Transverse colon (tissue), 4 donors: ENCODE results near the gene TCF20. TPM values are rescaled to one million over a fixed set of nuclear protein-coding genes. Genes with fewer than 3 reads are reported as not detected.

Source experiments
- DNase-seq: peaks from one replicate; pipeline ENCODE4 v3.0.0-alpha.2; 2019
- H3K27ac ChIP-seq, 4 donors: fragments of 200-600 bp; sonication (generic); 2 replicates each; pipeline ENCODE4 v1.5.1; 2016 to 2018; ENCODE audit warnings: inconsistent platforms in 4 of 4
- H3K27me3 ChIP-seq: fragments of 200-600 bp; sonication (generic); 2 replicates; pipeline ENCODE4 v1.5.1; 2017; ENCODE audit warnings: inconsistent platforms
- H3K36me3 ChIP-seq, 4 donors: fragments of 200-600 bp; sonication (generic); 2 replicates each; pipeline ENCODE4 v1.5.1; 2017 to 2019; ENCODE audit warnings: inconsistent platforms in 4 of 4
- H3K4me1 ChIP-seq, 4 donors: fragments of 200-600 bp; sonication (generic); 2 replicates each; pipeline ENCODE4 v1.5.1; 2017 to 2020; ENCODE audit warnings: inconsistent platforms in 4 of 4
- H3K4me3 ChIP-seq, 4 donors: fragments of 200-600 bp; sonication (generic); 1 replicate in 1 of 4; 2 replicates in 3 of 4; pipeline versions ENCODE4 v1.5.1 to v1.6.1; 2017 to 2019; ENCODE audit warnings: inconsistent platforms in 4 of 4
- H3K9me3 ChIP-seq, 2 donors: fragments of 200-600 bp; sonication (generic); 2 replicates each; pipeline ENCODE4 v1.5.1; 2017 to 2019; ENCODE audit warnings: inconsistent platforms in 2 of 2
- CTCF ChIP-seq, 5 experiments: fragments of 200-600 bp in 3 of 5; fragments of 450-650 bp in 2 of 5; sonication (generic) in 3 of 5; IDR thresholded peaks; 1 replicate in 2 of 5; 2 replicates in 3 of 5; pipeline ENCODE4 v1.5.1; 2016 to 2017; ENCODE audit warnings: antibody characterized with exemption in 5 of 5, inconsistent platforms in 3 of 5, mild to moderate bottlenecking in 2 of 5, moderate library complexity in 1 of 5
- EP300 ChIP-seq: sonication (generic); formaldehyde crosslinking; IDR thresholded peaks from one replicate; pipeline ENCODE4 v1.6.1; 2017; ENCODE audit warnings: antibody characterized with exemption, low read depth
- POLR2A ChIP-seq: fragments of 450-650 bp; IDR thresholded peaks from one replicate; pipeline ENCODE4 v1.6.1; 2016; ENCODE audit warnings: antibody characterized with exemption, mild to moderate bottlenecking, moderate library complexity
- POLR2AphosphoS5 ChIP-seq, 3 donors: sonication (generic); formaldehyde crosslinking; IDR thresholded peaks; one replicate each; pipeline ENCODE4 v1.6.1; 2016; ENCODE audit warnings: antibody characterized with exemption in 3 of 3
- WGBS, 2 donors: methylation state at CpG; one replicate each; pipeline ENCODE4 v1.1.5; 2018; ENCODE audit warnings: low coverage in 1 of 2; 5-methylcytosine and 5-hydroxymethylcytosine counted together
- in situ Hi-C, 4 donors: fragments of 200-750 bp; cut with MboI; loops; one replicate each; pipeline versions ENCODE4 v1.15.0 to v1.15.1; 2017; ENCODE audit warnings: low sequenced_read_pairs in 3 of 4, low pct_ligation_motif_present in 1 of 4, low pct_unique_long_range_greater_than_20kb in 1 of 4
- intact Hi-C: fragments of 100-400 bp; cut with DNase I; formaldehyde crosslinking; loops from one replicate; pipeline ENCODE4 v1.15.1; 2023; ENCODE audit warnings: low total_unique reads
- total RNA-seq, 4 donors: library from RNA; depleted of rRNA; stranded (reverse); fragments of >200 nt; gene quantifications; one replicate each; pipeline ENCODE4 v1.1.0, GENCODE V29; 2016

TCF20 gene
- total RNA-seq, 4 donors from 2014 or later: 30.3 to 43.7 (median 42.3) TPM

- H3K27ac ChIP-seq: peak overlapping the region in 3 of 4 donors; percentile 28 to 46 (median 36)
- H3K36me3 ChIP-seq: no peaks in the 10 kb centered on the region
- intact Hi-C loops: no loop called here
- in situ Hi-C loops: no loop called here
- no peaks in the 10 kb centered on the region for H3K27me3 ChIP-seq
- WGBS, 2 donors: 48% methylated on average over 2 of the region's 2 CpGs; no CpG with 5 or more reads in 1 of the 2 donors
- no peak for TF ChIP-seq CTCF (IDR thresholded peaks at IDR 0.05)
- TF ChIP-seq POLR2A: no peak
- no peak for TF ChIP-seq POLR2AphosphoS5 (IDR thresholded peaks at IDR 0.05)
- no peak for TF ChIP-seq EP300
- no peaks in the 10 kb centered on the region for H3K9me3 ChIP-seq
- H3K4me1 ChIP-seq: peaks cover 0 to 22% (median 13%) of the 10 kb centered on the region in 4 donors
- no peak for DNase-seq
- no peak overlapping the region for H3K4me3 ChIP-seq
These were observed 1.5 kb upstream of the TCF20 start for GRCh38 chr22:42271906-42272305.

- peaks cover 0 to 22% (median 13%) of the 10 kb centered on the region in 4 donors for H3K4me1 ChIP-seq
- DNase-seq: no peak
- in situ Hi-C loops: no loop called here
- peak overlapping the region in 3 of 4 donors; percentile 78 to 98 (median 96) for H3K4me3 ChIP-seq
- no peaks in the 10 kb centered on the region for H3K36me3 ChIP-seq
- TF ChIP-seq POLR2A (no peak), POLR2AphosphoS5 (IDR thresholded peaks at IDR 0.05) (no peak), CTCF (IDR thresholded peaks at IDR 0.05) (no peak), EP300 (no peak)
- WGBS, 2 donors: 80 to 88% methylated on average over 1 to 18 of the region's 20 CpGs
- H3K27me3 ChIP-seq: no peaks in the 10 kb centered on the region
- intact Hi-C loops: no loop called here
- H3K27ac ChIP-seq: peak overlapping the region; percentile 66 to 97 (median 96)
- no peaks in the 10 kb centered on the region for H3K9me3 ChIP-seq
These were observed 849 bp upstream of the TCF20 start for GRCh38 chr22:42271191-42271813.

DNA sequence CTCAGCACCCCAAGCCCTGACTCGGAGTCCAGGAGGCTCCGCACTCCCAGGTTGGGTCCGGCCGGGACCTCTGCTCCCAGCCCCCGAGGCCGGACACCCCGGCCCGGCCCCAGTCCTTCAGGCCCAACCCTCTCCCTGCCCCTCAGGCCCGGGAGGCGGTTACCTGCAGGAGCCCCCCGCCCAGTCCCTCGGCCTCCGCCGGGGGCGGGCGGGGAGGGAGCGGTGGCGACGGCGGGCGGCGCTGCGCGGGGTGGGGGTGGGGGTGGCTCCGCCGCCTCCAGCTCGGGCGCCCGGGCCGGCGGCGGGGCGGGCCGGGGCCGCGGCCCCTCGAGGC lies 310 bp downstream of the TCF20 start:
- H3K9me3 ChIP-seq: no peaks in the 10 kb centered on the region
- no peak for DNase-seq
- TF ChIP-seq EP300: no peak
- TF ChIP-seq POLR2AphosphoS5 (IDR thresholded peaks at IDR 0.05): no peak
- TF ChIP-seq POLR2A: no peak
- no peak for TF ChIP-seq CTCF (IDR thresholded peaks at IDR 0.05)
- peak overlapping the region; percentile 70 to 98 (median 87) for H3K4me3 ChIP-seq
- 0% methylated on average over 4 of the region's 37 CpGs; no CpG with 5 or more reads in 1 of the 2 donors for WGBS, 2 donors
- peaks cover 0 to 25% (median 13%) of the 10 kb centered on the region in 4 donors for H3K4me1 ChIP-seq
- H3K27ac ChIP-seq: peak overlapping the region; percentile 91 to 97 (median 96)
- no peaks in the 10 kb centered on the region for H3K27me3 ChIP-seq
- in situ Hi-C loops: no loop called here
- intact Hi-C loops: no loop called here
- no peaks in the 10 kb centered on the region for H3K36me3 ChIP-seq

- DNase-seq: peak; percentile 84
- Histone ChIP-seq H3K27ac (peak overlapping the region; percentile 91 to 97 (median 96)), H3K4me3 (peak overlapping the region; percentile 70 to 98 (median 87)), H3K36me3 (no peaks in the 10 kb centered on the region), H3K9me3 (no peaks in the 10 kb centered on the region), H3K4me1 (peaks cover 0 to 27% (median 15%) of the 10 kb centered on the region in 4 donors), H3K27me3 (no peaks in the 10 kb centered on the region)
- intact Hi-C loops: no loop called here
- TF ChIP-seq EP300 (no peak), POLR2AphosphoS5 (IDR thresholded peaks at IDR 0.05) (peak; percentile 26 to 44 (median 36)), CTCF (IDR thresholded peaks at IDR 0.05) (peak in 2 of 5 experiments; percentile 8 to 52), POLR2A (no peak)
- 0% methylated on average over 53 of the region's 70 CpGs; no CpG with 5 or more reads in 1 of the 2 donors for WGBS, 2 donors
- in situ Hi-C loops: no loop called here
These were observed 849 bp downstream of the TCF20 start for GRCh38 chr22:42269432-42270175.
